ENCODE measurements around the gene FCER1G. TPM values are rescaled to one million over a fixed set of nuclear protein-coding genes. Genes with fewer than 3 reads are reported as not detected.

FCER1G gene
- total and polyA plus RNA-seq, 2 of the 8 experiments (the other 6 are each of a cell fraction or from before 2014, with no cell fraction given): 1.6 TPM; not detected in 1

DNA sequence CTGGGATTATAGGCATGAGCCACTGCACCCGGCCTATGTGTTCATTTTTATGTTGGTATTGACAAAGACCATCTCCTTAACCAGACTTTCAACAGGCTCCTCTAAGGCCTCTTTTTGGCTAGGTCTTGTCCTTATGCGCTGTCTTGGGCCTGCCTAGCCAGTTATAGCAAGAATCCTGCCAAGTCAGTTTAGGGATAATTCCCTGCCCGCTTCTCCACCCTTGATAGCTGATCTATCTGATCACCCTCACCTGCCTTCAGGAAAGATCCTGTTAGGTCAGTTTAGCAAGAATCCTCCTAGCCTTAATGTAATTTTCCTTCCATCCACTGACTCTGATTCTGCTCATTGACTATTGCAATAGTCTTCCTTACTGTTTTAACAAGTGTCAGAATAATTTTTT, 35.4 kb upstream of the FCER1G start:
- Histone ChIP-seq H2BK20ac (ENCODE audit: low read length) (no peak overlapping the region), H4K8ac (ENCODE audit: extremely low read depth, insufficient read depth, low read length) (no peak overlapping the region), H2BK5ac (ENCODE audit: low read depth, low read length) (no peak overlapping the region), H3K79me1 (ENCODE audit: low read depth, low read length) (peaks cover 4% of the 10 kb centered on the region), H3K4me2 (ENCODE audit: insufficient read depth in 1 of 2, low read depth in 2 of 2, low read length in 2 of 2) (no peak overlapping the region), H3K18ac (ENCODE audit: extremely low read depth, low read length) (no peak overlapping the region), H2BK15ac (ENCODE audit: low read length) (no peak overlapping the region), H3K36me3 (ENCODE audit: control insufficient read depth in 2 of 4, insufficient read depth in 4 of 4, low read length in 3 of 4) (peaks cover 0 to 9% (median 2%) of the 10 kb centered on the region in 4 experiments; a peak in 4 of 8 replicates), H3K56ac (replicated peaks; ENCODE audit: insufficient read length, low read depth, low read length) (no peak overlapping the region), H3K4me3 (ENCODE audit: extremely low read depth in 1 of 4, insufficient read depth in 2 of 4, low read depth in 3 of 4, low read length in 4 of 4) (no peak overlapping the region), H3K9me3 (ENCODE audit: insufficient read depth in 2 of 2, low read depth in 1 of 2, low read length in 1 of 2) (no peaks in the 10 kb centered on the region), H3K4me1 (replicated peaks in 1 of 4; ENCODE audit: control insufficient read depth in 3 of 4, insufficient read depth in 4 of 4, low read length in 3 of 4) (peaks cover 0 to 13% (median under 1%) of the 10 kb centered on the region in 4 experiments; a peak in 3 of 7 replicates), H3K9ac (replicated peaks in 1 of 4; ENCODE audit: extremely low read depth in 1 of 4, low read depth in 3 of 4, low read length in 3 of 4) (no peak overlapping the region), H4K91ac (replicated peaks; ENCODE audit: insufficient read length, low read length) (no peak overlapping the region), H3K23ac (ENCODE audit: insufficient read length) (no peak overlapping the region), H3K79me2 (ENCODE audit: control insufficient read depth in 1 of 2, insufficient read depth in 2 of 2, low read length in 2 of 2) (peaks cover 0 to 4% of the 10 kb centered on the region in 2 experiments; a peak in 1 of 4 replicates), H2AK5ac (ENCODE audit: low read depth, low read length) (no peak overlapping the region), H2BK120ac (replicated peaks; ENCODE audit: low read depth, low read length) (no peak overlapping the region), H3K27me3 (replicated peaks in 1 of 4; ENCODE audit: control insufficient read depth in 3 of 4, extremely low read depth in 1 of 4, insufficient read depth in 3 of 4, low read length in 3 of 4) (no peaks in the 10 kb centered on the region), H2BK12ac (ENCODE audit: low read depth, low read length) (no peak overlapping the region), H2AFZ (ENCODE audit: low read length) (no peak overlapping the region), H3K4ac (replicated peaks; ENCODE audit: insufficient read length, low read depth, low read length) (no peak overlapping the region), H4K20me1 (replicated peaks in 1 of 2; ENCODE audit: control insufficient read depth in 1 of 2, insufficient read depth in 2 of 2, low read length in 2 of 2) (peaks cover 0 to 4% of the 10 kb centered on the region in 2 experiments), H3K14ac (ENCODE audit: insufficient read length) (no peak overlapping the region), H3K27ac (ENCODE audit: low read depth, low read length) (no peak overlapping the region), H4K5ac (ENCODE audit: insufficient read length, low read depth, low read length) (no peak overlapping the region), H3K23me2 (ENCODE audit: low read depth, low read length) (peaks cover 2% of the 10 kb centered on the region; the same call in 1 of the 2 replicates)
- DNase-seq (ENCODE audit: low read depth in 1 of 2, low spot score in 2 of 2) (no peak), FAIRE-seq (no peak)
- WGBS, 2 experiments (ENCODE audit: extremely low coverage in 1 of 2, insufficient coverage in 1 of 2, insufficient read length in 1 of 2, insufficient replicate concordance in 2 of 2, low coverage in 1 of 2, low lambda C conversion rate in 2 of 2, missing lambda C conversion rate in 1 of 2): 100% methylated on average over 3 of the region's 3 CpGs; no CpG with 5 or more reads in 1 of the 2 experiments
- ChIA-PET POLR2A (ENCODE audit: partially characterized antibody) (interaction anchor here (0.6 to 1.6 kb wide), 5 partner anchors 17 to 233 kb away, joined by 3 to 5 read pairs (median 4); partner anchors contain the start of gene NDUFS2), CTCF (ENCODE audit: partially characterized antibody) (interaction anchor here (1.0 to 5.5 kb wide), 7 partner anchors 9 to 202 kb away, joined by 3 to 37 read pairs (median 4); partner anchors contain the start of genes ADAMTS4 and PPOX)
- TF ChIP-seq RNF2 (IDR thresholded peaks at IDR 0.05; ENCODE audit: borderline replicate concordance, low read depth, low read length, missing control alignments, poor library complexity, severe bottlenecking): no peak
- TF ChIP-seq EGR1 (IDR thresholded peaks at IDR 0.05; ENCODE audit: borderline replicate concordance, low read depth, low read length): no peak
- no peak for TF ChIP-seq HDAC6 (IDR thresholded peaks at IDR 0.05; ENCODE audit: low read depth, low read length)
- no peak for TF ChIP-seq HDAC2 (IDR thresholded peaks at IDR 0.05; ENCODE audit: borderline replicate concordance in 1 of 2, low read depth in 2 of 2, low read length in 2 of 2)
